GM12873 (cell line): ENCODE data around the gene TEX22.

Experiments
- CTCF ChIP-seq: IDR thresholded peaks from 2 replicates; pipeline ENCODE4 v1.5.1; 2012; ENCODE audit warnings: low read depth, mild to moderate bottlenecking, moderate library complexity, low read length, control low read depth; ENCODE audit not compliant: insufficient read depth; ENCODE audit errors: missing control alignments

TEX22 gene

GRCh38 chr14:105382343-105383082 is 15.8 kb upstream of the TEX22 start:
- no peak for TF ChIP-seq CTCF

GRCh38 chr14:105383083-105383730 is 15.1 kb upstream of the TEX22 start:
- TF ChIP-seq CTCF = no peak

- no peak for TF ChIP-seq CTCF
These were observed 14.2 kb upstream of the TEX22 start for GRCh38 chr14:105384041-105384557.

- TF ChIP-seq CTCF = no peak
These were observed 13.6 kb upstream of the TEX22 start for GRCh38 chr14:105384605-105385321.

- TF ChIP-seq CTCF = no peak
These were observed 13.1 kb upstream of the TEX22 start for GRCh38 chr14:105385322-105385637.

GRCh38 chr14:105385698-105386365 is 12.5 kb upstream of the TEX22 start:
- TF ChIP-seq CTCF = no peak
